ENCODE data around the gene TMEM238.

TMEM238 gene

DNA sequence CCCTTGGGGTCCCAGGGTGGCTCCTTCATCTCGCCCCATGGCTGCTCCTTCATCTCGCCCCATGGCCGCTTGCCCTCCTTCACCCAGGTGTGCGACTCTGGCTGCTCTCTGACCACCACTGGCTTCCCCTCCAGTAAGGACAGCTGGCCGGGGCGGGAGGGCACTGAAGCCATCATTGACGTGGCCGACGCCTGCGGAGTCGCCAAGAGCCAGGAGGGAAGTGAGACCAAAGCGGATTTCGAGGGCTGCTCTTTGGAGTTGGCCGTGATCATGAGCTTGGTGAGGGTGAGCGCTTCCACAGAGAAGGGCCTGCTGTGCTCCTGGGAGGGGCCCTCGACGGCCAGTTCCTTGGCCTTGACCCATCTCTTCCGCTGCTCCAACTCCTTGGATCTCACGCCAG is 25.6 kb downstream of the TMEM238 start:
- no peak overlapping the region for H3K9ac ChIP-seq (ENCODE audit: low read length)
- H3K27me3 ChIP-seq (ENCODE audit: low read length): no peaks in the 10 kb centered on the region
- H3K4me3 ChIP-seq (ENCODE audit: insufficient read depth, low read length, poor library complexity, severe bottlenecking): no peak overlapping the region
- no peaks in the 10 kb centered on the region for H3K36me3 ChIP-seq (ENCODE audit: low read length)
- TF ChIP-seq, protein P1, sequence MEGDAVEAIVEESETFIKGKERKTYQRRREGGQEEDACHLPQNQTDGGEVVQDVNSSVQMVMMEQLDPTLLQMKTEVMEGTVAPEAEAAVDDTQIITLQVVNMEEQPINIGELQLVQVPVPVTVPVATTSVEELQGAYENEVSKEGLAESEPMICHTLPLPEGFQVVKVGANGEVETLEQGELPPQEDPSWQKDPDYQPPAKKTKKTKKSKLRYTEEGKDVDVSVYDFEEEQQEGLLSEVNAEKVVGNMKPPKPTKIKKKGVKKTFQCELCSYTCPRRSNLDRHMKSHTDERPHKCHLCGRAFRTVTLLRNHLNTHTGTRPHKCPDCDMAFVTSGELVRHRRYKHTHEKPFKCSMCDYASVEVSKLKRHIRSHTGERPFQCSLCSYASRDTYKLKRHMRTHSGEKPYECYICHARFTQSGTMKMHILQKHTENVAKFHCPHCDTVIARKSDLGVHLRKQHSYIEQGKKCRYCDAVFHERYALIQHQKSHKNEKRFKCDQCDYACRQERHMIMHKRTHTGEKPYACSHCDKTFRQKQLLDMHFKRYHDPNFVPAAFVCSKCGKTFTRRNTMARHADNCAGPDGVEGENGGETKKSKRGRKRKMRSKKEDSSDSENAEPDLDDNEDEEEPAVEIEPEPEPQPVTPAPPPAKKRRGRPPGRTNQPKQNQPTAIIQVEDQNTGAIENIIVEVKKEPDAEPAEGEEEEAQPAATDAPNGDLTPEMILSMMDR (IDR thresholded peaks at IDR 0.05; ENCODE audit: insufficient read depth, low read length, poor library complexity, severe bottlenecking): no peak
- TF ChIP-seq EZH2phosphoT487 (conservative IDR thresholded peaks at IDR 0.05; ENCODE audit: low read length): no peak
- H4K20me1 ChIP-seq (ENCODE audit: low read depth, low read length): no peaks in the 10 kb centered on the region
- no peak overlapping the region for H2AFZ ChIP-seq (ENCODE audit: low read depth, low read length, severe bottlenecking)
- H3K79me2 ChIP-seq (ENCODE audit: insufficient read depth, low read length): no peaks in the 10 kb centered on the region
- no peak overlapping the region for H3K4me2 ChIP-seq (ENCODE audit: low read depth, low read length, poor library complexity, severe bottlenecking)
- H3K9me3 ChIP-seq (ENCODE audit: insufficient read depth, low read length): no peaks in the 10 kb centered on the region
- H3K9me2 ChIP-seq (replicated peaks; ENCODE audit: insufficient read depth, low read length): no peaks in the 10 kb centered on the region
- H3K27ac ChIP-seq (ENCODE audit: low read depth, low read length): no peak overlapping the region
- H3F3A ChIP-seq (ENCODE audit: insufficient read depth): no peaks in the 10 kb centered on the region

DNA sequence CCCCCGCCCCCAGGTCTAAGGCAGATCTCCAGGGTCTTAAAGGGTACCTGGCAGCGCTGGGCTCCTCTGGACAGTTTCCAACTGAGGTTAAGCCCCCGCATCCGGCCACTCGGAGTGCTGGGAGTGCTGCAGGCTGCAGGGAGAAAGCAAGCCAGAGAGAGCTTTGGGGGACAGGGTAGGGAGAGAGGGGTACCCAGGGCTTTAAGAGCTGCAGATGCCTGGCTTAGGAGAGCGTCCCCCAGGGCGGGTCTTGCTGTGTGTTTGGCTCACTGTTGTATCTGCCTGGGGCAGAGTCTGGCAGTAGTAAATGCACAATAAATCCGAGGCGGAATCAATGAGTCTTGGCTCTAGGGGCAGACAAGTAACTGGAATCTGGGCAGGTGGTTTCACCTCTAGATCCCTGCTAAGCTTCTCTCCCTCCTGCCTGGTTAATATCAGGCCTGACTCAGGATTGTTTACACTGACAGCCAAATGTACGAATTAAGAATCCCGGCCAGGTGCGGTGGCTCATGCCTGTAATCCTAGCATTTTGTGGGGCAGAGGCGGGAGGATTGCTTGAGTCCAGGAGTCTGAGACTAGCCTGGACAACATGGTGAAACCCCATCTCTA is 28.8 kb downstream of the TMEM238 start:
- Histone ChIP-seq H4K20me1 (ENCODE audit: low read depth, low read length) (no peaks in the 10 kb centered on the region), H3K4me3 (ENCODE audit: insufficient read depth, low read length, poor library complexity, severe bottlenecking) (no peak overlapping the region), H2AFZ (ENCODE audit: low read depth, low read length, severe bottlenecking) (no peak overlapping the region), H3K9me2 (replicated peaks; ENCODE audit: insufficient read depth, low read length) (no peaks in the 10 kb centered on the region), H3K36me3 (ENCODE audit: low read length) (no peaks in the 10 kb centered on the region), H3K79me2 (ENCODE audit: insufficient read depth, low read length) (no peaks in the 10 kb centered on the region), H3K9ac (ENCODE audit: low read length) (no peak overlapping the region), H3K27ac (ENCODE audit: low read depth, low read length) (no peak overlapping the region), H3K4me2 (ENCODE audit: low read depth, low read length, poor library complexity, severe bottlenecking) (no peak overlapping the region), H3K9me3 (ENCODE audit: insufficient read depth, low read length) (no peaks in the 10 kb centered on the region), H3K27me3 (ENCODE audit: low read length) (no peaks in the 10 kb centered on the region), H3F3A (ENCODE audit: insufficient read depth) (no peaks in the 10 kb centered on the region)
- TF ChIP-seq, protein P1 (IDR thresholded peaks at IDR 0.05; ENCODE audit: insufficient read depth, low read length, poor library complexity, severe bottlenecking): no peak

DNA sequence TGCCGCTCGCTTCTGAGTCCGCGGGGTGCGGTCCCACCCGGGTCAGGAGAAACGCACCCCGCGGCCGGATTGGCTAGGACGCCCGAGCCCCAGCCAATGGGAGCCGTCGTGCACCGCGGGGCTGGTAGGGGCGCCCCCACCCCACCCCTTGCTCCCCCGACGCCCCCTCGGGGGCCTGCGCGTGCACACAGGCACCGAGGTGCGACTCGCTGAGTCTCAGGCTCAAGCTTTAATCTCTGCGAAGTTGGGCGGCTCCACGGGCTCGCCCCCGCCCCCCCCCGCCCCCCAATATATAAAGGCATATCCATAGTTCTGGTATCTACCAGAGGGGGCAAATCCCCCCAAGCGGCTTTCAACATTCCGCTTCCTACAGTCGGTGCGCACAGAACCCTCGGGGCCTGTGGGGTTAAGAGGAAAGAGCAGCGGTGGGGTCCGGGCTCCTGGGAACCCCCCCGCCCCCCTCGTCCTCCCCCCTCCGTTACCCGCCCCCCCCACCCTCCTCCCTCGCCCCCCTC is 29.3 kb downstream of the TMEM238 start, which contains the start of gene COX6B2:
COX6B2 (minus strand) TSS at position 22 of the 515 bp plus-strand sequence. CDS start 198 bp downstream, outside the sequence.
- no peaks in the 10 kb centered on the region for H3K9me3 ChIP-seq (ENCODE audit: insufficient read depth, low read length)
- no peaks in the 10 kb centered on the region for H4K20me1 ChIP-seq (ENCODE audit: low read depth, low read length)
- H2AFZ ChIP-seq (ENCODE audit: low read depth, low read length, severe bottlenecking): no peak within 1 kb of the TSS
- peak within 1 kb of the TSS; percentile 39 for H3K4me2 ChIP-seq (ENCODE audit: low read depth, low read length, poor library complexity, severe bottlenecking)
- peak within 1 kb of the TSS; percentile 7 for H3K4me3 ChIP-seq (ENCODE audit: insufficient read depth, low read length, poor library complexity, severe bottlenecking)
- no peaks in the 10 kb centered on the region for H3K36me3 ChIP-seq (ENCODE audit: low read length)
- no peak within 1 kb of the TSS for H3K27ac ChIP-seq (ENCODE audit: low read depth, low read length)
- H3K9ac ChIP-seq (ENCODE audit: low read length): 0 out of 2 replicates have a peak within 1 kb of the TSS, but pooled peaks have one; percentile 4
- no peaks in the 10 kb centered on the region for H3K9me2 ChIP-seq (replicated peaks; ENCODE audit: insufficient read depth, low read length)
- no peaks in the 10 kb centered on the region for H3K27me3 ChIP-seq (ENCODE audit: low read length)
- no peak for TF ChIP-seq EZH2phosphoT487 (conservative IDR thresholded peaks at IDR 0.05; ENCODE audit: low read length)
- TF ChIP-seq, protein P1 (IDR thresholded peaks at IDR 0.05; ENCODE audit: insufficient read depth, low read length, poor library complexity, severe bottlenecking): no peak
- no peaks in the 10 kb centered on the region for H3F3A ChIP-seq (ENCODE audit: insufficient read depth)
- H3K79me2 ChIP-seq (ENCODE audit: insufficient read depth, low read length): no peaks in the 10 kb centered on the region

Data from SU-DHL-6 (cell line).